ENCODE data around the gene MBOAT7.

Gene MBOAT7

DNA sequence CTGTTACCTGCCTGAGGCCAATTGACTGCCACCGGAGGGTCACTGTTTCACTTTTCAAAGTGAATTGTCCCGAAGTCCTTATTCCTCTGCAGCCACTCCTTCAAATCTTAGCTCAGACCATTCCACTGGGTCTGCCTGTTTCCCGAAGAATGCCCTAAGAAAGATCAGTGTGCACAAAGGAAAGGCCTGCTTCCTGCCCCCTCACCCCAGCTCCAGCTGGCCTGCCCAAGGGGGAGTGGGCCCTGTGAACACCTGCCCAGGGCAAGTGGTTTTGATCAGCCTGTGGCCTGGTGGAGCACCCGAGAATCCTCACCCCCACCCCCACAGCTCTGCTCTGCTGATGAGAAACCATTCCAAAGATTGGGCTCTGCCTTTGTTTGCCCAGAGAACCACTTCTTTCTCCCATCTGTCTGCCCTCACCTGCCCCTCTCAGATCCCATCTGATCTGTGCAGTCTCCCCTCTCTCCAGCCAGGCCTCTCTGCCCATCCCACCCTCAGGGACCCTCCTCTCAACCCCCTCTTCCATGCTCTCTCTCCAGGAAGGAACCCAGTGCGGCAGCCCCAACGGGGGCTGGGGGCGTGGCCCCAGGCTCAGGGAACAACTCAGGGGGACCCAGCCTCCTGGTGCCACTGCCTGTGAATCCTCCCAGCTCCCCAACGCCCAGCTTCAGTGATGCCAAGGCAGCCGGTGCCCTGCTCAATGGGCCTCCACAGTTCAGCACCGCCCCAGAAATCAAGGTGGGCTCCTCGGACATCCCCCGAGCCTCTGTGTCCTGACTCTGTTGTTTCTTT, 40.2 kb downstream of the MBOAT7 start:
- H3K4me3 ChIP-seq (ENCODE audit: low read depth, low read length): no peak overlapping the region
- TF ChIP-seq, protein P1, sequence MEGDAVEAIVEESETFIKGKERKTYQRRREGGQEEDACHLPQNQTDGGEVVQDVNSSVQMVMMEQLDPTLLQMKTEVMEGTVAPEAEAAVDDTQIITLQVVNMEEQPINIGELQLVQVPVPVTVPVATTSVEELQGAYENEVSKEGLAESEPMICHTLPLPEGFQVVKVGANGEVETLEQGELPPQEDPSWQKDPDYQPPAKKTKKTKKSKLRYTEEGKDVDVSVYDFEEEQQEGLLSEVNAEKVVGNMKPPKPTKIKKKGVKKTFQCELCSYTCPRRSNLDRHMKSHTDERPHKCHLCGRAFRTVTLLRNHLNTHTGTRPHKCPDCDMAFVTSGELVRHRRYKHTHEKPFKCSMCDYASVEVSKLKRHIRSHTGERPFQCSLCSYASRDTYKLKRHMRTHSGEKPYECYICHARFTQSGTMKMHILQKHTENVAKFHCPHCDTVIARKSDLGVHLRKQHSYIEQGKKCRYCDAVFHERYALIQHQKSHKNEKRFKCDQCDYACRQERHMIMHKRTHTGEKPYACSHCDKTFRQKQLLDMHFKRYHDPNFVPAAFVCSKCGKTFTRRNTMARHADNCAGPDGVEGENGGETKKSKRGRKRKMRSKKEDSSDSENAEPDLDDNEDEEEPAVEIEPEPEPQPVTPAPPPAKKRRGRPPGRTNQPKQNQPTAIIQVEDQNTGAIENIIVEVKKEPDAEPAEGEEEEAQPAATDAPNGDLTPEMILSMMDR (IDR thresholded peaks at IDR 0.05; ENCODE audit: insufficient read depth, low read depth, low read length, missing control alignments): no peak
- no peak for DNase-seq (ENCODE audit: low read depth)

DNA sequence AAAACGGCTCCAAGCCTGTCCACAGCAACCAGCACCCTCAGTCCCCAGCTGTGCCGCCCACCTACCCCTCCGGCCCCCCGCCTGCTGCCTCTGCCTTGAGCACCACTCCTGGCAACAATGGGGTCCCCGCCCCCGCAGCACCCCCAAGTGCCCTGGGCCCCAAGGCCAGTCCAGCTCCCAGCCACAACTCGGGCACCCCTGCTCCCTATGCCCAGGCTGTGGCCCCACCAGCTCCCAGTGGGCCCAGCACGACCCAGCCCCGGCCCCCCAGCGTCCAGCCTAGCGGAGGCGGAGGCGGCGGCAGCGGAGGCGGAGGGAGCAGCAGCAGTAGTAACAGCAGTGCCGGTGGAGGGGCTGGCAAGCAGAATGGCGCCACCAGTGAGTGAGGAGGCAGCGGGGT, 41.2 kb downstream of the MBOAT7 start:
- no peak overlapping the region for H3K4me3 ChIP-seq (ENCODE audit: low read depth, low read length)
- TF ChIP-seq, protein P1 (IDR thresholded peaks at IDR 0.05; ENCODE audit: insufficient read depth, low read depth, low read length, missing control alignments): no peak
- no peak for DNase-seq (ENCODE audit: low read depth)

DNA sequence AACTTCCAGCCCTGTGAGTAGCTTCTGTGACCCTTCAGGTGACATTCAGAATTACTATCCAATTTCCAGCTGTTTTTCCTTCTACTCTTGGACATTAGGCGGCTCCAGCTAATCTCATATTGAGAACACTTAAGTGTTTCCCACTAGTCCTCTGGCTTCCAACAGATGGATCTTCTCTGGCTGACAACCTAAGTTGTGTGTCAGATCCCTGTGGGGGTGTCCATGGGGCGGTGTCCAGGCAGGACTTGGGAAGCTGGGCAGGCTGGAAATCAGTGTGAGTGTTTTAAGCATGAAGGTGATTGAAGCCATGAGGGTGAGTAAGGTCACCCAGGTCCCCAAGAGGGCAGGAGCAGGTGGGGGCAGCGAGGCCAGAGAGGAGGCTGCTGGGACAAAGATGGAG, 41.7 kb downstream of the MBOAT7 start:
- no peak overlapping the region for H3K4me3 ChIP-seq (ENCODE audit: low read depth, low read length)
- DNase-seq (ENCODE audit: low read depth): no peak
- TF ChIP-seq, protein P1 (IDR thresholded peaks at IDR 0.05; ENCODE audit: insufficient read depth, low read depth, low read length, missing control alignments): no peak

DNA sequence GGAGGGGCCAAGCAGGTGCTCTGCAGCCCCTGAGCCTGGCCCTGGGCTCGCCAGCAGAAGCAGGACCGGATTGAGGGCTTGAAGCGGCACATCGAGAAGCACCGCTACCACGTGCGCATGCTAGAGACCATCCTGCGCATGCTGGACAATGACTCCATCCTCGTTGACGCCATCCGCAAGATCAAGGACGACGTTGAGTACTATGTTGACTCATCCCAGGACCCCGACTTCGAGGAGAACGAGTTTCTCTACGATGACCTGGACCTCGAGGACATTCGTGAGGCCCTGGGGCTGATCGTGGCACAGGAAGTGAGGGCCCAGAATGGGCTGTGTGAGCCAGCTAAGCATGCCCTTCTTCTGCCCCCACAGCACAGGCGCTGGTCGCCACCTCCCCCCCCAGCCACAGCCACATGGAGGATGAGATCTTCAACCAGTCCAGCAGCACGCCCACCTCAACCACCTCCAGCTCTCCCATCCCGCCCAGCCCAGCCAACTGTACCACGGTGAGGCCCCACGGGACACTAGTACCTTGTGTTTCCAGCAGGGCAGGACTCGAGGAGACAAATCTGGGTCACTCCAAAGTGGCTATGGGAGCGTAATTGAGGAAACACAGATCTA, 43.7 kb downstream of the MBOAT7 start:
- TF ChIP-seq, protein P1 (IDR thresholded peaks at IDR 0.05; ENCODE audit: insufficient read depth, low read depth, low read length, missing control alignments): no peak
- H3K4me3 ChIP-seq (ENCODE audit: low read depth, low read length): no peak overlapping the region
- no peak for DNase-seq (ENCODE audit: low read depth)

DNA sequence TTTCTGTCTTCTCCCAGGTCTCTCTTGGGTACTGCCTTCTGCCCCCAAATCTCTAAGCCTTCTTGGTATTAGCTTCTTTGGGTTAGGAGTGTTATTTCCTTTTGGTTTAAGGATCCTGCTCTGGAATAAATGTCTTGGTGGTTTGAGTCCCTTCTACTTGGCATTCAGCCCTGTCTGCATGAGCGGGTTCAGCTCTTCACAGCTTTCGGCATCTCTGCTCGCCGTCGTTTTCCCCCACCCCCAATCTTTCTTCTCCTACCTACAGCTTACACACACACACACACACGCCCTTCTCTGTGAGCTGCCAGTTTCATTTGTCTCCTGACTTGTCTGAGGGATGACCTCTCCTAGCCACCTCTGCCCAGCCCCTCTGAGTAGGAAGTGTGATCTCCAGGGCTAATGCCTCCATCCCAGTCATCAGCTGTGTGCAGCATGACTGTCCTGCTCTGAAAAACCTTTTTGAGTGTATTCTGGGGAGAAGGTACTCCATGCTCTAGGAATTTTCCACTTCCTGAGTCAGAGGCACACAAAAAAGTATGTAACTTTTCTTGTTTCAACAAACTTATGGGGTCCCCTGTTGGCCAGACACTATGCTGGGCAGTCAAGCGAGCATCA, 47.1 kb downstream of the MBOAT7 start:
- TF ChIP-seq, protein P1 (IDR thresholded peaks at IDR 0.05; ENCODE audit: insufficient read depth, low read depth, low read length, missing control alignments): no peak
- H3K4me3 ChIP-seq (ENCODE audit: low read depth, low read length): no peak overlapping the region
- no peak for DNase-seq (ENCODE audit: low read depth)

DNA sequence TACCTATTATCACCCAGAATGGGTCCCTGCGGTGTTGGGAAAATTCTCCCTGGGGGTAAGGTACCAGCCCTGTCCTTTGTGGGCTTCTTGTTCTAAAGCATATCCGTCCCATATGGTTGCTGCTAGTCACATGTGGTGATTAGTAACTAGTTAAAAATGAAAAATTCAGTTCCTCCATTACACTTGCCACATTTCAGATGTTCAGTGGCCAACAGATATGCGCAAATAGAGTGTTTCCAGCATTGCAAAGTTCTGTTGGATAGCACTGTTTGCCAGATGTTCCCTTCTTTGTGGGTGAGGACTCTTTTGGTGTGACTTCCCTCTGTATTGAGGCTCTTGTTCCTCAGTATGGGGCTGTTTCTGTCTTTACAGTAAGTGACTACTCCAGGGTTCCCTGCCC, 48.0 kb downstream of the MBOAT7 start:
- H3K4me3 ChIP-seq (ENCODE audit: low read depth, low read length): no peak overlapping the region
- no peak for DNase-seq (ENCODE audit: low read depth)
- TF ChIP-seq, protein P1 (IDR thresholded peaks at IDR 0.05; ENCODE audit: insufficient read depth, low read depth, low read length, missing control alignments): no peak

Measured in GM12865 (cell line).